HG03565 (cell line): ENCODE measurements around the gene SLC26A11.

ENCODE experiments used
- ATAC-seq: cut with Tn5 transposase; IDR thresholded peaks from one replicate; pipeline ENCODE4 v1.9.1; 2021; ENCODE audit warnings: mild to moderate bottlenecking, moderate library complexity; ENCODE audit not compliant: unreplicated experiment

SLC26A11 gene

GRCh38 chr17:80220054-80220735 lies at the start of gene SLC26A11, which contains the start of gene SGSH:
Gene SLC26A11, plus strand, starts transcription at chr17:80220427. Its CDS starts 1,134 bp downstream, at chr17:80221561.
Gene SGSH, minus strand, starts transcription at chr17:80220333. Its CDS starts 20 bp downstream, at chr17:80220313.
- ATAC-seq: no peak

DNA sequence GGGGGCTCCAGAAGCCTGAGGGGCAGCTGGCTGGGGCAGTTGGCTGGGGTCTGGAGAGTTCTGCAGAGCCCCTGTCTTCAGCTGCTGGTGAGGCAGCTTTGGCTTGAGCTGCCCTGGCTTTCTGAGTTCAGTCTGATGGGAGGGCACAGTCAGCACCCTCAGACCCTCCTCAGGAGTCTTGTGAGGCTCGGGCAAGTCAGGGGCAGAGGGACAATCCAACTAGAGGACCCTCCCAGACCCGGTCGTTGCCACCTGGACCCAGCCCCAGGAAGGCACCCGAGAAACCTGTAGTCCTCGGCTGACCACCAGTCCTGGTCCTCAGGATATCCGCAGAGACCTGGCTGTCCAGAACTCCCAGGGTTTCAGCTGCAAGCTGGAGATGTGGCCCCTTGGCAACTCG lies 48.5 kb upstream of the SLC26A11 start:
- ATAC-seq: no peak

GRCh38 chr17:80173126-80173525 lies 47.1 kb upstream of the SLC26A11 start:
- ATAC-seq: no peak

GRCh38 chr17:80173916-80174315 lies 46.3 kb upstream of the SLC26A11 start:
- no peak for ATAC-seq

GRCh38 chr17:80176757-80177156 lies 43.5 kb upstream of the SLC26A11 start:
- no peak for ATAC-seq

- no peak for ATAC-seq
Observed at GRCh38 chr17:80177986-80178595, 42.1 kb upstream of the SLC26A11 start.

GRCh38 chr17:80180192-80180591 lies 40.0 kb upstream of the SLC26A11 start:
- no peak for ATAC-seq

- no peak for ATAC-seq
Observed at GRCh38 chr17:80181431-80181830, 38.8 kb upstream of the SLC26A11 start.

- ATAC-seq: no peak
Observed at GRCh38 chr17:80182118-80182844, 37.9 kb upstream of the SLC26A11 start.

DNA sequence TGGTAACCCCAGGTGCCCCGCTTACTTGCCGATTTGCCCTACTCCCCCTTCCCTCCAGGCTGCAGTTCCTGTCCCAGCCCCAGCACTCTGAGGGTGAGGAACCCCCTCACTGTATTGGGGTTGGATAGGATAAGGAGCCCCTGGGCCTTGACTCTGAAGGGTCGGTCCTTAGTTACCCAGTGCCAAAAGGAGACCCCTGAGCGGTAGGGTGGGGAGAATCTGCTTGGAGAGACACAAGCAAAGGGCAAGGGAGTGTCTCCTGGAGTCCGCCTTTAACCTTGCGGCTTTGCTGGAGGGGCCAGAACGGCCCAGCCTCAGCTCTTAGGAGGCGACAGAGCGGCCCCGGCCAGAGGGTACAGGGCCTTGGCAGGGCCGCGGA lies 37.4 kb upstream of the SLC26A11 start:
- no peak for ATAC-seq

GRCh38 chr17:80183581-80184422 lies 36.4 kb upstream of the SLC26A11 start:
- no peak for ATAC-seq

DNA sequence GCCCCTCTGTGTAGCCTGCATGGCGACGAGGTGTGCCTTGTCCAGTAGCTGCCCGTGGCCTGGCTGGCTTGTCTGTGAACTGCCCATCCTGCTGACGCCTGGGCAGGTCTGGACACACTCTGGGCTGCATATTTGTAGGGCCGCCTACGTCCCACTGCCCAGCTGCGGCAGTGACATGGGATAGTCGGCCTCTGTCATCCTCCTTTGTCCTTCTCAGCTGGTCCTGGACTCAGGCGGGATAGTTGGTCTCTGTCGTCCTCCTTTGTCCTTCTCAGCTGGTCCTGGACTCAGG lies 35.9 kb upstream of the SLC26A11 start:
- no peak for ATAC-seq

GRCh38 chr17:80185968-80186367 lies 34.3 kb upstream of the SLC26A11 start:
- ATAC-seq: no peak

DNA sequence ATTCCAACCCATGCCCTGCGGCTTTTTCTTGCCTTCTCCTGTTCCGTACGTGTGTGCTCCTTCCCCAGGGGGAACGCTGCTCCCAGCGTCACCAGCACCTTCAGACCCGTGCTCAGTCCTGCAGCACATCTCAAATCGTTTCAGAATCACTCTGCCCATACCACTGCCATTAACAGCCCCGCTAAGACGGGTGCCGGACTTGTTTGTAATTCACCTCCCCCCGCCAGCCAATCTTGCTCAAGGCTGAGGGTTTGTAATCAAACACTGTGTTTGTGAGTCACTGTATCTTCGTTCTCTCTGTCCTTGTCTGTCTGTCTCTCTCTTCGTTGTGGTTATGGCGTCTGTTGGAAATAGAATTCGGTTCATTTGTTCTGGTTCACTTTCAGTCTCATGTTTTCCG lies 33.1 kb upstream of the SLC26A11 start:
- ATAC-seq: no peak

GRCh38 chr17:80187515-80187941 lies 32.7 kb upstream of the SLC26A11 start:
- ATAC-seq: no peak

DNA sequence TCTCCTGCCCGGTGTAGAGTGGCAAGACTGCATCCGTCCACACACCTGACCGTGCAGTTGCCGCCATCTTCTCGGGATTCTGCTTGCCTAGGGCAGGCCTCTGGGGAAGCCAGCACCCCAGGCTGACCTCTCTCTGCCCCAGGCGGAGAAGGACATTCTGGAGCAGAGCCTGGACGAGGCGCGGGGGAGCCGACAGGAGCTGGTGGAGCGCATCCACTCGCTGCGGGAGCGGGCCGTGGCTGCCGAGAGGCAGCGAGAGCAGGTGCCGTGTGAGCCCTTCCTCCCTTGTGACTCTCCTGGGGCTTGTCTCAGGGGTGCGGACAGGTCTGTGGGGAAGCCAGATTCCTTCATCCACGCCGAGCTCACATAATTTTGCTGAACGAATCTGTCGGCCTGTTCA lies 30.6 kb upstream of the SLC26A11 start:
- ATAC-seq: no peak

DNA sequence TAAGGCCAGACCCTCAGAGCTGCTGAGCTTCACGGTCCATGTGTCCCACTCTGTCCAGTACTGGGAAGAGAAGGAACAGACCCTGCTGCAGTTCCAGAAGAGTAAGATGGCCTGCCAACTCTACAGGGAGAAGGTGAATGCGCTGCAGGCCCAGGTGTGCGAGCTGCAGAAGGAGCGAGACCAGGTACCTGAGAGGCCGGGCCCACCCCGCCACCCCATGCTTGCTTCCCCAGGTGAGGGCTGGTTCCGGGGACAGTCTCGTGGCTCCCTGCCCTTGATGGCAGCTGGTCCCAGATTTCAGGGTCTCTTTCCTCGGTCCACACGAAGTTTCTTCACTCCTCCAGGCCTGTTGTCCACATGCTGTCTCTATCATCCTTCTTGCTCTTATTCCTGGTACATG lies 29.5 kb upstream of the SLC26A11 start:
- no peak for ATAC-seq

- no peak for ATAC-seq
Observed at GRCh38 chr17:80191192-80191591, 29.0 kb upstream of the SLC26A11 start.

DNA sequence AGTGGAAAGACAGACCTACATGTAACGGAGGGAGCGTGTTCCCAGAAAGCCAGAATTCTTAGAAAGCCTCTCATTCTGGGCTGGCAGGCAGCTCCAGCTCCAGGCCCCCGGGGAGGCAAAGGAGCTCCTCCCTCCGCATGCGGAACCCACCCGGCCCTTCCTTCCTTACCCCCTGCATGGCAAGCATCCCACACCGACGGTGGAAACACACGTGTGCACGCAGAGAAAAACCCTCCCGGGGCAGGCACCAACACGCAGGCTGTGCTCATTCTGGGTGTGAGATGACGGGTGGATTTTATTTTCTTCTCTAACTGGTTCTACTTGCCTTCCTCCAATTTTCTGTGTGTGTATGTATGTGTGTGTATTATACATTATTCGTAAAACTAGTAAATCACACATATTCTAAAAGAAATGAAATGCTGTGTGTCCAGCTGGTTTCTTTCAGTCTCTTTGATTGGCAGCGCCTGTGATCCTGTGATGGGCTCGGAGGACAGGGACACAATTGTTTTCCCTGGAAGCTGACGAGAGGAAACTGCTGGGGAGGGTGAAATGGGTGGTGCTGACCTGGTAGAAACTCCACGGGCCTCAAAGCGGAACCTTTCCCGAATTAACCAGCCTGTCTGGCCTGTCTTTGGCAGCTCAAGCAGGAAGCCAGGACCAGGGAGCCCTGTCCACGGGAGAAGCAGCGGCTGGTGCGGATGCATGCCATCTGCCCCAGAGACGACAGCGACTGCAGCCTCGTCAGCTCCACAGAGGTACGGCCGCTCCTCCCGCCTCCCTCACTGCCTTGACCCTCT lies 28.2 kb upstream of the SLC26A11 start:
- no peak for ATAC-seq

DNA sequence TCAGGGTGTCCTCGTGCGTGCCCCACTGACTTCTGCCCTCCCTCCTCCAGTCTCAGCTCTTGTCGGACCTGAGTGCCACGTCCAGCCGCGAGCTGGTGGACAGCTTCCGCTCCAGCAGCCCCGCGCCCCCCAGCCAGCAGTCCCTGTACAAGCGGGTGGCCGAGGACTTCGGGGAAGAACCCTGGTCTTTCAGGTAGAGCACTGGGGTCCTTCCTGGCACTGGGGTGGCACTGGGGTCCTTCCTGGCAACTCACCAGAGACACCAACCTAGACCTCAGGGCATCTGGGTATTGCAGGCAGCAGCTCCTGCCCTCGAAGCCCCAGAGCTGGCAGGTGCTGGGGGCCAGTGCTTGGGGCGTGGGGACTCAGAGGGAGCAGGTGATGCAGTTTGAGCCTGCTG lies 25.1 kb upstream of the SLC26A11 start:
- no peak for ATAC-seq
